NCI-H187 treated with DMSO at 0.1 percent for 48 hours (cell line): ENCODE data around the gene KRTAP2-2.
"Not testable (repeated sequence)": the region's sequence is repeated elsewhere in the genome, so short reads cannot be mapped to it uniquely, and the experiment has no call there.

ENCODE experiments used
- DNase-seq: peaks from one replicate; lab custom pipeline; 2025; lab: John Stamatoyannopoulos, UW

Gene KRTAP2-2, protein sequence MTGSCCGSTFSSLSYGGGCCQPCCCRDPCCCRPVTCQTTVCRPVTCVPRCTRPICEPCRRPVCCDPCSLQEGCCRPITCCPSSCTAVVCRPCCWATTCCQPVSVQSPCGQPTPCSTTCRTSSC

GRCh38 chr17:41055130-41055529 lies at the start of gene KRTAP2-2:
Gene KRTAP2-2 (minus strand): TSS chr17:41055230. CDS start chr17:41055211, 19 bp downstream.
- not testable (repeated sequence) for DNase-seq

GRCh38 chr17:41104386-41105038 lies 49.5 kb upstream of the KRTAP2-2 start:
- not testable (repeated sequence) for DNase-seq

DNA sequence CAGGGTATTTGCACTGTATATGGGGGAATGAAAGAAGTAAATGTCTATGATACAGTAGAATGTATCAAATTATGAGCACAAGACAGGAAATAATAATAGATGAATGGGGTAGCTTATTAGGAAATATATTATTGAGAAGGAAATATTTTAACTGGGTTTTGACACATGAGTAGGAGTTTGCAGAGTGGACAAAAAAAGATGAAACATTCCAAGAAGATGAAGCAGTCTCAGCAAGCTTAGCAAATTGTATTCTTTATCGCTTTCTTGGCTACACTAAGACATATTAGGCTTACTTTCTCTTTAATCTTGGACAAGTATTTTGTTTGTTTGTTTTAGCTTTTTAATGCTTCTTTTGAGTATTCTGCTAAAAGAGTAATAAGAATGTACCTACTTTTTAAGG lies 48.9 kb upstream of the KRTAP2-2 start:
- no peak for DNase-seq

DNA sequence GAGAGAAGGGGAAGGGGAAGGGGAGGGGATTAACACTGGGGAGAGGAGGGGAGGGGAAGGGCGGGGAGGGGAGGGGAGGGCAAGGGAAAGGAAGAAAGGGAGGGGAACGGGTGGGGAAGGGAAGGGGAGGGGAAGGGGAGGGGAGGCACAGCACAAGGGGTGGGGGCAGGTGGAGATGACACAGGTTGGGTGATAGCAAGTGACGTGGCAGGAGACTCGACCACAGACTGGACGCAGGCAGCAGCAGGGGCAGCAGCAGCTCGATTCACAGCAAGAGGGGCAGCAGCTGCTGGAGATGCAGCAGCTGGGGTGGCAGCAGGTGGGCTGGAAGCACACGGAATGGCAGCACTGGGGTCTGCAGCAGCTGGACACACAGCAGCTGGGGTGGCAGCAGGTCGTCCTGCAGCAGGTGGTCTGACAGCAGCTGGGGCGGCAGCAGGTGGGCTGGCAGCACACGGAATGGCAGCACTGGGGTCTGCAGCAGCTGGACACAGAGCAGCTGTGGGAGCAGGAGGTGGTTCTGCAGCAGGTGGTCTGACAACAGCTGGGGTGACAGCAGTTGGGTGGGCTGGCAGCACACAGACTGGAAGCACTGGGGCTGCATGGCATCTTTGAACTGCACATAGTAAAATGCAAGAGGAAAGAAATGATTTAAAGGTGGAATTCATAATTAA lies 46.7 kb upstream of the KRTAP2-2 start, which contains the start of gene KRTAP4-16:
KRTAP4-16 (minus strand) TSS at position 624 of the 674 bp plus-strand sequence; CDS start at position 624, 0 bp downstream.
- no peak for DNase-seq

- not testable (repeated sequence) for DNase-seq
Observed at GRCh38 chr17:41099682-41100480, 44.9 kb upstream of the KRTAP2-2 start.

DNA sequence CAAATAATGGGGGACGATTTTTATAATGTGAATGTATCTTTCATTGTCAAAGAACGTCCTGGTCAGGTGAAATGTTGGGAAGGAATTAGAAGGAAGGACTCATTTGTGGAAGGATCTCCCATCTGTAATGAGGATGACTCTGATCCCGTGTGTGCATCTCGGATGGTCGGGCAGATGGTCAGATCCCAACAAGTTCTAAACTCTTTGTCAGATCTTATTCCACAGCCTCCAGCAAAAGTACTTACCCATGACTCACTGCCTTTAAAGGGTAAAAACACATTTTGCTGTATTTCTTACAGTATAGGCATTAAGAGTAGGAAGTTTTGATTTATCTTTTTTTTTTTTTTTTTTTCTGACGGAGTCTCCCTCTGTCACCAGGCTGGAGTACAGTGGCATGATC lies 43.5 kb upstream of the KRTAP2-2 start:
- DNase-seq, result no peak

DNA sequence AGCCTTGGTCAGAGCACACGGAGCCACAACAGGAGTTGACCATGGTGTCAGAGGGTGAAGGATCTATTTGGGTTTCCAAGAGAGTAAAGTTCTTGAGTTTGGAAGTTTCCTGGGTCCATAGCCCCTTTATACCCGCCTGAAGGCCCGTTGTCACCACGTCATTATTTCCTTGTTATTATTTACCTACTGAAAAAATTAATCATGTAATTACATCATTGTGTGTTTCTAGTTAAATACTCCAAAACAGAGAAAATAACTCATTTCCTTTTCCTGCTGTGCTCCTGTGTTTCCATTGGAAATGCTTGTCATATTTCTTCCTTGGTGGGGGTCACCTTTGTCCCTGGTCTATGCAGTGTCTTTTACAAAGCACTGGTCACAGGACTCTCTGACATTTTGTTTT lies 43.0 kb upstream of the KRTAP2-2 start, which contains the start of gene KRTAP4-8:
KRTAP4-8 (minus strand) TSS at position 101 of the 400 bp plus-strand sequence; CDS start at position 43, 58 bp downstream.
- no peak for DNase-seq

DNA sequence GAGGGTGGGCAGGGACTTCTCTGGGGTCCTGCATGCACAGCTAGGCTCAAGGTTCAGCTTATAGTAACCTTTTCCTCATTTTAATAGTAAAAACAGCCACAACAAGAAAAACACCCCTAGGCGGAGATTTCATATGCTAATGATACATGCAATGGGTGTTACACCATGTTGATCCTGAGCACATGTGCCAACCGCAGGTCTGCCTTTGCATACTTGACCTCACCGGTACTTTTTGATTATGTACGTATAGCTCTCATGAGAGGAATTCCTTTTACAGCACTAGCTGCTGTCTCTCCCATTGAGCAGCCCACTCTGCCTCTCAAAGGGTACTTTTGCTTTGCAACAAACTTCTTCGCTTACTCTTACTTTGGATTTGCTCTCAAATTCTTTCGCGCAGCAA lies 41.0 kb upstream of the KRTAP2-2 start:
- DNase-seq, result no peak

- DNase-seq, result not testable (repeated sequence)
Observed at GRCh38 chr17:41088760-41089352, 33.8 kb upstream of the KRTAP2-2 start.

- not testable (repeated sequence) for DNase-seq
Observed at GRCh38 chr17:41084100-41084856, 29.2 kb upstream of the KRTAP2-2 start, which contains the start of gene KRTAP4-7. Gene KRTAP4-7 (plus strand): TSS chr17:41084150. CDS start chr17:41084207, 57 bp downstream.

DNA sequence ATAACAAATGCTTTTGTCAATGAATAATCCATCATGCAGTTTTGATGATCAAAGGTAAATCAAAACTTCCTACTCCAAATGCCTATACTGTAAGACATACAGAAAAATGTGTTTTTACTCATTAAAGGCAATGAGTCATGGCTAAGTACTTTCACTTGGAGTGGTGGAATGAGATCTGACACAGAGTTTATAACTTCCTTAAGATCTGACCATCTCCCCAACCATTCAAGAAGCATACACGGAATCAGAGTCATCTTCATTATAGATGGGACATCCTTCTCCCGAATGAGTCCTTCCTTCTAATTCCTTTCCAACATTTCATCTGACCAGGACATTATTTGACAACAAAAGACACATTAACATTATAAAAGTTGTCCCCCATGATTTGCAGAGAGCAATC lies 28.4 kb upstream of the KRTAP2-2 start:
- DNase-seq, result not testable (repeated sequence)

GRCh38 chr17:41082626-41083025 lies 27.6 kb upstream of the KRTAP2-2 start:
- DNase-seq, result no peak

DNA sequence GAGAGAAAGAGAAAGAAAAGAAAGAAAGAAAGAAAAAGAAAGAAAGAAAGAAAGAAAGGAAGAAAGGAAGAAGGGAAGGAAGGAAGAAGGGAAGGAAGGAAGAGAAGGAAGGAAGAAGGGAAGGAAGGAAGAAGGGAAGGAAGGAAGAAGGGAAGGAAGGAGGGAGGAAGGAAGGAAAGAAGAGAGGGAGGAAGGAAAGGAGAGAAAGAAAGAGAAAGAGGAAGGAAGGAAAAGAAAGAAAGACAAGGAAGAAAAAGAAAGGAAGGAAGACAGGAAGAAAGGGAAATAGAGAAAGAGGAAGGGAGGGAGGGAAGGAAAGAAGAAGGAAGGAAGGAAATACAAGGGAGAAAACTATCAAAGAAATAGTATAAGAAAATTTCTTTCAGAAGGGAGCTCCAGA lies 21.8 kb upstream of the KRTAP2-2 start:
- DNase-seq, result no peak

GRCh38 chr17:41073676-41074075 lies 18.6 kb upstream of the KRTAP2-2 start:
- no peak for DNase-seq

DNA sequence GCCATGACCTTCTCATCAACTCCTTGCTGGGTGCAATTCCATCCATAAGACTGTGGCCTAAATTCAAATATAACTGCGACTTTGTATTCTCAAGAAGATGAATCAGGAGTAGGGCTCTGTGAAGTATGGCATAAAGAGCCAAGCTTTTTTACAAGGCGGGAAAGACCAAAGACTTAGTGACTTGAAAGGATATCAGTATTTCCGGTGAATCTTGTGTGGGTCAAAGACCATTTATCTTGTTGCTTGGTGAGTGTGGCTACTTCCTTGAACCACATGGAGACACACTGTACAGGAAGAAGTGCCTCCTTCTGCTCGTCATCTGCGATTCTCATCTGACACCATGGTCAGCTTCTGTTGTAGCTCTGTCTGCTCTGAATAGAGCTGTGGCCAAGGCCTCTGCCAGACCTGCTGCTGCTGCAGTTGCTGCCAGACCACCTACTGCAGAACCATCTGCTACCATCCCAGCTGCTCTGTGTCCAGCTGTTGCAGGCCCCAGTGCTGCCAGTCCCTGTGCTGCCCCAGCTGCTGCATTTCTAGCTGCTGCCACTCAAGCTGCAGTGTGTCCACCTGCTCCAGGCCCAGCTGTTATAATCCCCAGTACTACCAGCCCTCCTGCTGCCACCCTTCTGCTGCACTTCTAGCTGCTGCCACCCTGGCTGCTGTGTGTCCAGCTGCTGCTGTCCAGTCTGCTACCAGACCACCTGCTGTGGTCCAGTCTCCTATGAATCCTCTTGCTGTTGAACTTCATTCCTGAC lies 16.8 kb upstream of the KRTAP2-2 start:
- DNase-seq, result no peak

DNA sequence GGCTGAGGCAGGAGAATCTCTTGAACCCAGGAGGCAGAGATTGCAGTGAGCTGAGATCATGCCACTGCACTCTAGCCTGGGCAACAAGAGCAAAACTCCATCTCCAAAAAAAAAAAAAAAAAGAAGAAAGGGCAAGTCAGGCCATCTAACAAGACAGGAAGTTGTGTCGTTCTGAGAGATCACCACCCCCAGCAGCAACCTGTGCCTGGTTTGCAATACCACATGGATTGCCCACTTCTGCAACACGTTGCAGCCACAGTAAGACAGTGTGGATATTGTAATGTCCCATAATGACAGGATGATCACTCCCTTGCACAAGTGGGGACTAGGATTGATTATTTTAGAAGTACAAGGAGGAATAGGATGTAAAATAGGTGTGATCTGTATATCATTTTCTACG lies 14.0 kb upstream of the KRTAP2-2 start:
- DNase-seq, result no peak

GRCh38 chr17:41067281-41067680 lies 12.3 kb upstream of the KRTAP2-2 start:
- no peak for DNase-seq

DNA sequence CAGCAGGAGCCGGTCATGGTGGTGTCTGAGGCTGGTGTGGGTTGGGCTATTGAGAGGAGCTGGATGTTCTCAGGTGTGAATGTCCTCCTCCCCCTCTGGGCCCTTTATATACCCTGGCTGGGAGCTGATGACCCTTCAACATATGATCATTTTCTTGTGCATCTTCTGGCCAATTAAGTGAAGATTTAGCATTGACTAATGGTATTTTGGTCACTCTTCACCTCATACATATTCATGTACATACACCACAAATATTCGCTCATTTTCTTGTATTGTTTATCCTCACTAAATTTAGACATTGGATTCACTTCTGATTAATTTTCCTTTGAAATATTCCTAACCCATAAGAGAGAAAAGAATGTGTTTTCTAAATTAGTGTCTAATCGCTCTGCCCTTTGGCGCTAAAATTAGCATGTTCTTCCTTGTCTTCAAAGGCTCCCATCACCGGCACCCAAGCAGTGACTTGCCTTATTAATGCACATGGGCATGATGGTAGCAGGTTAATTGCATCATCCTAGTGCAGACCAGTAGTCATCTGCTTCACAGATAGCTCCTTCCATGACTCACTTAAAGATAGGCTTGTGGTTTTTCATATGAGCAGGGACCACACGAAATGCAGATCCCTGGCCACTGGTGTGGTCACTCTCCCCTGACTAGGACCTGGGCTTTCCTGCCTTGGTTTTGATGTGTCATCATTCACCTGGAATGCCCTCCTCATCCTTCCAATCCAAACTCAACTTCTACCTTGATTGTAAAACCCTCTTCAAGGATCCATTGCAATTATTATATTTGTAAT lies 11.0 kb upstream of the KRTAP2-2 start, which contains the start of gene KRTAP2-4:
KRTAP2-4 (minus strand) TSS at position 51 of the 796 bp plus-strand sequence; CDS start at position 17, 34 bp downstream.
- DNase-seq, result no peak

- not testable (repeated sequence) for DNase-seq
Observed at GRCh38 chr17:41065016-41065689, 10.1 kb upstream of the KRTAP2-2 start.
